ENCODE data around the gene GALNT5. TPM values are rescaled to one million over a fixed set of nuclear protein-coding genes. Genes with fewer than 3 reads are reported as not detected.

The GALNT5 gene
- total and polyA plus RNA-seq, 7 donors = under 0.01 to 9.4 (median 2.4) TPM; not detected in 1

- intact Hi-C loops (cut with DNase I) = no loop called here
- WGBS, 2 donors = 15 to 69% methylated on average over 4 of the region's 4 CpGs
- Histone ChIP-seq H3K27me3 (no peaks in the 10 kb centered on the region), H3K27ac (no peak overlapping the region), H3K4me3 (no peak overlapping the region), H3K36me3 (no peaks in the 10 kb centered on the region), H3K4me1 (no peaks in the 10 kb centered on the region), H3K9me3 (no peaks in the 10 kb centered on the region)
- DNase-seq = no peak
- TF ChIP-seq POLR2AphosphoS5 (IDR thresholded peaks at IDR 0.05) (no peak), EP300 (IDR thresholded peaks at IDR 0.05) (no peak), POLR2A (IDR thresholded peaks at IDR 0.05) (no peak), CTCF (IDR thresholded peaks at IDR 0.05) (no peak)
Measured at GRCh38 chr2:157250836-157251235, 6.7 kb upstream of the GALNT5 start.

GRCh38 chr2:157251932-157252331 lies 5.6 kb upstream of the GALNT5 start:
- Histone ChIP-seq H3K4me3 (no peak overlapping the region), H3K4me1 (no peaks in the 10 kb centered on the region), H3K27ac (no peak overlapping the region), H3K9me3 (no peaks in the 10 kb centered on the region), H3K36me3 (no peaks in the 10 kb centered on the region), H3K27me3 (no peaks in the 10 kb centered on the region)
- 92 to 97% methylated on average over 2 of the region's 2 CpGs for WGBS, 2 donors
- intact Hi-C loops (cut with DNase I) = no loop called here
- no peak for DNase-seq
- TF ChIP-seq CTCF (IDR thresholded peaks at IDR 0.05) = no peak
- TF ChIP-seq POLR2A (IDR thresholded peaks at IDR 0.05) = no peak

- peaks cover 0 to 4% (median 0%) of the 10 kb centered on the region in 4 donors for H3K4me1 ChIP-seq
- H3K4me3 ChIP-seq = no peak overlapping the region
- H3K27ac ChIP-seq = no peak overlapping the region
- 91 to 94% methylated on average over 4 of the region's 4 CpGs for WGBS, 2 donors
- intact Hi-C loops (cut with DNase I) = no loop called here
- H3K9me3 ChIP-seq = no peaks in the 10 kb centered on the region
- no peak for DNase-seq
- no peaks in the 10 kb centered on the region for H3K27me3 ChIP-seq
- TF ChIP-seq POLR2AphosphoS5 (IDR thresholded peaks at IDR 0.05) (no peak), EP300 (IDR thresholded peaks at IDR 0.05) (no peak), POLR2A (IDR thresholded peaks at IDR 0.05) (no peak), CTCF (IDR thresholded peaks at IDR 0.05) (no peak)
- no peaks in the 10 kb centered on the region for H3K36me3 ChIP-seq
Measured at GRCh38 chr2:157252529-157252928, 5.0 kb upstream of the GALNT5 start.

- no peak for DNase-seq
- H3K4me1 ChIP-seq = peaks cover 0 to 8% (median 0%) of the 10 kb centered on the region in 4 donors
- H3K27ac ChIP-seq = no peak overlapping the region
- H3K27me3 ChIP-seq = no peaks in the 10 kb centered on the region
- intact Hi-C loops (cut with DNase I) = no loop called here
- TF ChIP-seq POLR2A (IDR thresholded peaks at IDR 0.05) (no peak), CTCF (IDR thresholded peaks at IDR 0.05) (no peak), EP300 (IDR thresholded peaks at IDR 0.05) (no peak), POLR2AphosphoS5 (IDR thresholded peaks at IDR 0.05) (no peak)
- no peak overlapping the region for H3K4me3 ChIP-seq
- WGBS, 2 donors = 91 to 96% methylated on average over 2 of the region's 2 CpGs
- H3K36me3 ChIP-seq = no peaks in the 10 kb centered on the region
- H3K9me3 ChIP-seq = no peaks in the 10 kb centered on the region
Measured at GRCh38 chr2:157254041-157254440, 3.5 kb upstream of the GALNT5 start.

- H3K9me3 ChIP-seq = no peaks in the 10 kb centered on the region
- H3K27me3 ChIP-seq = no peaks in the 10 kb centered on the region
- DNase-seq = no peak
- TF ChIP-seq POLR2A (IDR thresholded peaks at IDR 0.05) (no peak), POLR2AphosphoS5 (IDR thresholded peaks at IDR 0.05) (no peak), EP300 (IDR thresholded peaks at IDR 0.05) (no peak), CTCF (IDR thresholded peaks at IDR 0.05) (no peak)
- H3K4me3 ChIP-seq = no peak overlapping the region
- H3K27ac ChIP-seq = no peak overlapping the region
- peaks cover 0 to 8% (median 4%) of the 10 kb centered on the region in 4 donors for H3K4me1 ChIP-seq
- no peaks in the 10 kb centered on the region for H3K36me3 ChIP-seq
- intact Hi-C loops (cut with DNase I) = no loop called here
Measured at GRCh38 chr2:157255746-157256145, 1.8 kb upstream of the GALNT5 start.

Measured in sigmoid colon (tissue), 7 donors.